Measurements from ENCODE around the gene LAPTM5. TPM values are rescaled to one million over a fixed set of nuclear protein-coding genes. Genes with fewer than 3 reads are reported as not detected.
A peak's percentile ranks its signal among the peaks of the same experiment; 100 is the strongest.

The LAPTM5 gene
- total and polyA plus RNA-seq, 5 donors from 2014 or later, result 552 to 687 (median 589) TPM

DNA sequence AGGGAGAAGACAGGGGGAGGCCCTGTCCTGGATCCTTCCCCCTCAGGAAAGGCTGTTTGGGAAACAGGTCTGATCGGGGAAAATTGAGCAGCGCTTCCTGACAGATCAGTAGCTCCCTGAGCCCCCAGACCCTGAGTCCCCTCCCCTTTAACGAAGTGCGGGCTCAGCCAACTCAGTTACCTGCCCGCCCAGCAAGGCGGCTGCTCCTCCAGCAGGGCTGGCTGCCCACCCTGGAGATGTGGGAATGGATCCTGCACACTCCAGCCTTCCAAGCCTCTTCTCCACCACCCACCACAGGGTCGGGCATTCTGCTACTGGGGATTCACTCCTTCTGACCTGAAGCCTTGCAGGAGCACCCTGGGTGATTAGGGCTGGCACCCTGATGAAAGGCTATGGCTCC is 27.6 kb upstream of the LAPTM5 start:
- no peak overlapping the region for H3K27ac Mint-ChIP-seq
- no peaks in the 10 kb centered on the region for H3K36me3 Mint-ChIP-seq
- ATAC-seq (ENCODE audit: low read depth in 2 of 2) (no peak), DNase-seq (no peak)
- Histone ChIP-seq H3K9me3 (ENCODE audit: control insufficient read depth in 2 of 2, low read length in 2 of 2) (no peaks in the 10 kb centered on the region), H3K36me3 (ENCODE audit: control insufficient read depth, insufficient read depth, low read length) (no peaks in the 10 kb centered on the region), H3K4me1 (ENCODE audit: control insufficient read depth, insufficient read depth, low read length, poor library complexity, severe bottlenecking) (peaks cover 6% of the 10 kb centered on the region), H3K4me3 (ENCODE audit: low read depth, low read length) (no peak overlapping the region), H3K27me3 (ENCODE audit: control insufficient read depth, insufficient read depth, low read length) (no peaks in the 10 kb centered on the region), H3K27ac (ENCODE audit: insufficient read depth, low read length, poor library complexity, severe bottlenecking) (no peak overlapping the region)
- H3K4me1 Mint-ChIP-seq, result peaks cover 0 to 10% (median 3%) of the 10 kb centered on the region in 4 donors
- peaks cover 23% of the 10 kb centered on the region for H3K27me3 Mint-ChIP-seq
- no peak overlapping the region for H3K4me3 Mint-ChIP-seq
- H3K9me3 Mint-ChIP-seq, result peaks cover 0 to 4% (median 0%) of the 10 kb centered on the region in 7 donors

GRCh38 chr1:30783256-30783915 is 25.8 kb upstream of the LAPTM5 start:
- Histone ChIP-seq H3K27me3 (ENCODE audit: control insufficient read depth, insufficient read depth, low read length) (no peaks in the 10 kb centered on the region), H3K27ac (ENCODE audit: insufficient read depth, low read length, poor library complexity, severe bottlenecking) (no peak overlapping the region), H3K4me3 (ENCODE audit: low read depth, low read length) (no peak overlapping the region), H3K36me3 (ENCODE audit: control insufficient read depth, insufficient read depth, low read length) (no peaks in the 10 kb centered on the region), H3K4me1 (ENCODE audit: control insufficient read depth, insufficient read depth, low read length, poor library complexity, severe bottlenecking) (peaks cover 13% of the 10 kb centered on the region), H3K9me3 (ENCODE audit: control insufficient read depth in 2 of 2, low read length in 2 of 2) (no peaks in the 10 kb centered on the region)
- no peak for ATAC-seq (ENCODE audit: low read depth in 2 of 2)
- H3K27ac Mint-ChIP-seq, result no peak overlapping the region
- H3K27me3 Mint-ChIP-seq, result peaks cover 25% of the 10 kb centered on the region
- peaks cover 0 to 4% (median 0%) of the 10 kb centered on the region in 7 donors for H3K9me3 Mint-ChIP-seq
- no peak for DNase-seq
- H3K36me3 Mint-ChIP-seq, result no peaks in the 10 kb centered on the region
- peaks cover 0 to 19% (median 3%) of the 10 kb centered on the region in 4 donors for H3K4me1 Mint-ChIP-seq
- H3K4me3 Mint-ChIP-seq, result no peak overlapping the region

DNA sequence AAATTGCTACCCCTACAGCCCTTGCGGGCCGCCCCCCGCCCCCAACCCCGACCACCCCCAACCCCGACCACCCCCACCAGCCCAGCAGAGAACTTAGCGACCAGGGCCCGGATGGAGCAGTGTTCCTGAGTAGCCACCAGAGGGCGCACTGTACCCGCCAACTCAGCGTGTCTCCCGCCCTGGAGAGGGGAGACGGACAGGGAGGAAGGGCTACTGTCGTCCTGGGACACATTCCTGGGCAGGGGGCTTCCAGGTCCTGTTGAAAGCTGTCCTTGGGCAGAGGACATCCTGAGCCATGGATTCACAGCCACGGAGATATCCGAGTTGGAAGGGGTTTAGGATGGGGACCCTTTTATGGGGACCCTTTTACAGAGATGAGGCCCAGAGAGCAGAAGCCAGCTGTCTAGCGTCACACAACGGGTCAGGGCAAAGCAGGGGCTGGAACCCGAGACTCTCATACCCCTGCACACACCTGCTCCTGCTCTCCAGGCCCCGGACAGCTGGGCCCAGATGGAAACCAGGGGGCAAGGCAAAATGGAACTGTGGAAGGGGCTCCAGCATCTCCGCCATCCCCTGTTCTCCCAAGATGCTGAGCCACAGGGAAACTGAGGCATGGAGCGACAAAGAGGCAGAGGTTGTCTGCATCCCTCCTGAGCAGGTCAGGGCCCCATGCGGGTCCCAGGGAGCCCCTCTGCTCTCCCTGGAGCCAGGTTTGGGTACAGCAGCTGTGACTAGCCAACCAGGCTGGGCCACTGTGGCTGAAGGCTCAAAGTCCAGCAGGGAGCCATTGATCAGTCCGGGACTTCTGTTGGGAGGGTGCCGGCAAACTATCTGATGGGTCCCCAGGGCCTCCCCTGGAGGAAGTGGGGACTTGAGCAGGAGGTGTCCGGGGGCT is 25.0 kb upstream of the LAPTM5 start:
- peak overlapping the region in 1 of 4 donors; percentile 77 for H3K4me3 Mint-ChIP-seq
- H3K36me3 Mint-ChIP-seq, result no peaks in the 10 kb centered on the region

DNA sequence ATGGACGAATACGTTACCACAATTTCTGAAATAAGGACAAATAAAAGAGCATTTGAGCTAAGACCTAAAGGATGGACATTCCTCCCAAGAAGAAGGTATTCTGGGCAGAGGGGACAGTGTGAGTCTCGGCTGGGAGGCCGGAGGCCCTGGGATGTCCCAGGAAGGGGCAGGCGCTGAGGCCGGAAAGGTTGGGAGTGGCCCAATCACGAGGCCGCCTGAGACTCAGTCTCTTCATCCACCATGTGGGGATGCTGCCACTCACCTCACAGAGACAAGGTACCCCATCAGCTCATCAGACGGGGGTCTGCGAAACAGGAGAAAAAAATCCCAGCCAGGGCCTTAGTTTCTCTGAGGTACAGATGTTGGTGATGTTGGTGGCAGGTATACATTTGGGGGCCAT is 24.3 kb upstream of the LAPTM5 start:
- H3K27me3 ChIP-seq (ENCODE audit: control insufficient read depth, insufficient read depth, low read length), result no peaks in the 10 kb centered on the region
- Mint-ChIP-seq H3K9me3 (no peaks in the 10 kb centered on the region), H3K4me3 (peak overlapping the region in 1 of 4 donors; percentile 7), H3K27ac (no peak overlapping the region), H3K4me1 (peaks cover 0 to 19% (median 3%) of the 10 kb centered on the region in 4 donors), H3K27me3 (peaks cover 19% of the 10 kb centered on the region), H3K36me3 (no peaks in the 10 kb centered on the region)
- no peak overlapping the region for H3K4me3 ChIP-seq (ENCODE audit: low read depth, low read length)
- no peak for ATAC-seq (ENCODE audit: low read depth in 2 of 2)
- no peak for DNase-seq
- no peaks in the 10 kb centered on the region for H3K9me3 ChIP-seq (ENCODE audit: control insufficient read depth in 2 of 2, low read length in 2 of 2)
- peaks cover 13% of the 10 kb centered on the region for H3K4me1 ChIP-seq (ENCODE audit: control insufficient read depth, insufficient read depth, low read length, poor library complexity, severe bottlenecking)
- no peaks in the 10 kb centered on the region for H3K36me3 ChIP-seq (ENCODE audit: control insufficient read depth, insufficient read depth, low read length)
- no peak overlapping the region for H3K27ac ChIP-seq (ENCODE audit: insufficient read depth, low read length, poor library complexity, severe bottlenecking)

More for the DNA sequence above, 25.0 kb upstream of the LAPTM5 start:
- H3K27me3 ChIP-seq (ENCODE audit: control insufficient read depth, insufficient read depth, low read length), result no peaks in the 10 kb centered on the region
- H3K27ac ChIP-seq (ENCODE audit: insufficient read depth, low read length, poor library complexity, severe bottlenecking), result no peak overlapping the region
- peaks cover 13% of the 10 kb centered on the region for H3K4me1 ChIP-seq (ENCODE audit: control insufficient read depth, insufficient read depth, low read length, poor library complexity, severe bottlenecking)
- no peaks in the 10 kb centered on the region for H3K9me3 ChIP-seq (ENCODE audit: control insufficient read depth in 2 of 2, low read length in 2 of 2)
- ATAC-seq (ENCODE audit: low read depth in 2 of 2) (peak; percentile 63 to 71), DNase-seq (peak; percentile 58 to 70 (median 65))
- peaks cover 24% of the 10 kb centered on the region for H3K27me3 Mint-ChIP-seq
- peak overlapping the region in 1 of 3 donors; percentile 36 for H3K27ac Mint-ChIP-seq
- H3K4me3 ChIP-seq (ENCODE audit: low read depth, low read length), result no peak overlapping the region
- no peaks in the 10 kb centered on the region for H3K36me3 ChIP-seq (ENCODE audit: control insufficient read depth, insufficient read depth, low read length)
- H3K4me1 Mint-ChIP-seq, result peaks cover 0 to 19% (median 3%) of the 10 kb centered on the region in 4 donors
- H3K9me3 Mint-ChIP-seq, result peaks cover 0 to 2% (median 0%) of the 10 kb centered on the region in 7 donors

DNA sequence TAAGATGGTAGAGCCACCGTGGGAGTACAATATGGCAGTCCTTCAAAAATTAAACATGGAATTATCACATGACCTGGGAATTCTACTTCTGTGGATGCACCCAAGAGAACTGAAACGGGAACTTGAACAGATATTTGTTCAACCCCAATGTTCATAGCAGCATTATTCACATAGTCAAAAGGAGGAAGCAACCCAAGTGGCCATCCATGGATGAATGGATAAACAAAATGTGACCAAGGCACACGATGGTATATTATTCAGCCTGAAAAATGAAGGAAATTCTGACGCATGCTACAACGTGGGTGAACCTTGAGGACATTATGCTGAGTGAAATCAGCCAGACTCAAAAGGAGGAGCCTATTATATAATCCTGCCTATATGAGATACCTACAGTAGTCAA is 22.8 kb upstream of the LAPTM5 start:
- Histone ChIP-seq H3K27ac (ENCODE audit: insufficient read depth, low read length, poor library complexity, severe bottlenecking) (no peak overlapping the region), H3K9me3 (ENCODE audit: control insufficient read depth in 2 of 2, low read length in 2 of 2) (no peaks in the 10 kb centered on the region), H3K27me3 (ENCODE audit: control insufficient read depth, insufficient read depth, low read length) (no peaks in the 10 kb centered on the region), H3K4me3 (ENCODE audit: low read depth, low read length) (no peak overlapping the region), H3K4me1 (ENCODE audit: control insufficient read depth, insufficient read depth, low read length, poor library complexity, severe bottlenecking) (peaks cover 13% of the 10 kb centered on the region), H3K36me3 (ENCODE audit: control insufficient read depth, insufficient read depth, low read length) (no peaks in the 10 kb centered on the region)
- Mint-ChIP-seq H3K27me3 (peaks cover 19% of the 10 kb centered on the region), H3K27ac (peak overlapping the region in 1 of 3 donors; percentile 6), H3K9me3 (no peaks in the 10 kb centered on the region), H3K4me3 (peak overlapping the region in 1 of 4 donors; percentile 53), H3K36me3 (no peaks in the 10 kb centered on the region), H3K4me1 (peaks cover 0 to 19% (median 3%) of the 10 kb centered on the region in 4 donors)
- ATAC-seq (ENCODE audit: low read depth in 2 of 2) (no peak), DNase-seq (no peak)

DNA sequence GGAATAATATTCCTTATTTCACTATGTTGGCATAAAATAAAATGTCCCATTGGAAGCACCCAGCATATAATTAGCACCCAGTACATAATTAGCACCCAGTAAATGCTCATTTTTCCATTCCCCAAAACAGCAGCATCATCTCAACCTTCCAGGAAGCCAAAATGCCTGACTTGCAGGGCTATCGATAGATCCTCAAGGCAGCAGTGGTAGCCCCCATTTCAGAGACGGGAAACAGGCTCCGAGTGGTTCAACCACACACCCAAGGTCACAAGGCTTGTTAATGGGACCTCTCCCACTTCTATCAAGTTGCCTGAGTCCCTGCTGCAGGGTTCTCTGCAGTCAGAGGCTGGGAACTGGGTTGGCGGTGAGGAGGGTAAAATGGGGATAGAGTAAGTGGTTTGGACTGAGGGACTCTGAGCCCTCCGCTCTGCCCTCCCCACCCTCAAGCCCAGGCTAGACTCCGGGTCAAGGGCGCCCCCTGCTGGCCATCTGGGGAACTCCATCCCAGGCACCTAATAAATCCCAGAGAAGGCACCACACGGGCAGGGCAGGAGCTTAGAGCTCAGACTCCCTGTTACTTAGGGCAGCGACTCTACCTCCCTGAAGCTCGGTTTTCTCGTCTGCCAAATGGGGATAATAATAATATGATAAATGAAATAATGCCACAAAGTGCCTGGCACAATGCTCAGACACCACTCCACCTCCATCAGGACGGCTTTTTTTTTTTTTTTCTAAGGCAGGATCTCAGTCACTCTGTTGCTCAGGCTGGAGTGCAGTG is 21.9 kb upstream of the LAPTM5 start:
- H3K4me1 ChIP-seq (ENCODE audit: control insufficient read depth, insufficient read depth, low read length, poor library complexity, severe bottlenecking), result peaks cover 13% of the 10 kb centered on the region
- no peaks in the 10 kb centered on the region for H3K36me3 ChIP-seq (ENCODE audit: control insufficient read depth, insufficient read depth, low read length)
- no peak overlapping the region for H3K27ac ChIP-seq (ENCODE audit: insufficient read depth, low read length, poor library complexity, severe bottlenecking)
- Mint-ChIP-seq H3K4me1 (peaks cover 0 to 19% (median 3%) of the 10 kb centered on the region in 4 donors), H3K27ac (peak overlapping the region in 2 of 3 donors; percentile 11 to 46), H3K9me3 (no peaks in the 10 kb centered on the region), H3K4me3 (peak overlapping the region in 1 of 4 donors; percentile 52), H3K27me3 (peaks cover 17% of the 10 kb centered on the region), H3K36me3 (no peaks in the 10 kb centered on the region)
- H3K4me3 ChIP-seq (ENCODE audit: low read depth, low read length), result no peak overlapping the region
- peak; percentile 82 to 84 (median 84) for DNase-seq
- peak; percentile 77 to 89 for ATAC-seq (ENCODE audit: low read depth in 2 of 2)
- no peaks in the 10 kb centered on the region for H3K9me3 ChIP-seq (ENCODE audit: control insufficient read depth in 2 of 2, low read length in 2 of 2)
- H3K27me3 ChIP-seq (ENCODE audit: control insufficient read depth, insufficient read depth, low read length), result no peaks in the 10 kb centered on the region

GRCh38 chr1:30778979-30779293 is 21.4 kb upstream of the LAPTM5 start:
- Mint-ChIP-seq H3K9me3 (no peaks in the 10 kb centered on the region), H3K27me3 (peaks cover 12% of the 10 kb centered on the region), H3K36me3 (no peaks in the 10 kb centered on the region), H3K27ac (peak overlapping the region in 1 of 3 donors; percentile 46), H3K4me3 (no peak overlapping the region), H3K4me1 (peaks cover 0 to 19% (median 3%) of the 10 kb centered on the region in 4 donors)
- Histone ChIP-seq H3K27ac (ENCODE audit: insufficient read depth, low read length, poor library complexity, severe bottlenecking) (no peak overlapping the region), H3K27me3 (ENCODE audit: control insufficient read depth, insufficient read depth, low read length) (no peaks in the 10 kb centered on the region), H3K4me3 (ENCODE audit: low read depth, low read length) (no peak overlapping the region), H3K36me3 (ENCODE audit: control insufficient read depth, insufficient read depth, low read length) (no peaks in the 10 kb centered on the region), H3K4me1 (ENCODE audit: control insufficient read depth, insufficient read depth, low read length, poor library complexity, severe bottlenecking) (peaks cover 13% of the 10 kb centered on the region), H3K9me3 (ENCODE audit: control insufficient read depth in 2 of 2, low read length in 2 of 2) (no peaks in the 10 kb centered on the region)
- DNase-seq (no peak), ATAC-seq (ENCODE audit: low read depth in 2 of 2) (no peak)
